ENCODE data around the gene RLBP1.

- TF ChIP-seq CTCF (IDR thresholded peaks at IDR 0.05) = no peak
- no peak for TF ChIP-seq POLR2A (IDR thresholded peaks at IDR 0.05)
Measured at GRCh38 chr15:89231832-89232231, 10.5 kb upstream of the RLBP1 start.
